WTC11 (cell line): ENCODE measurements around the gene SH3GL3. TPM values are rescaled to one million over a fixed set of nuclear protein-coding genes. Genes with fewer than 3 reads are reported as not detected.
A peak's percentile ranks its signal among the peaks of the same experiment; 100 is the strongest.

Source experiments
- ATAC-seq: fragments of 200-7000 bp; cut with Tn5 transposase; 2 replicates; pipeline ENCODE4 v1.10.0; 2021; ENCODE audit warnings: mild to moderate bottlenecking, moderate library complexity
- CTCF ChIA-PET: fragments of 300-600 bp; sonication (Branson Sonifier 250); formaldehyde crosslinking; loops from one replicate; lab custom pipeline; 2021; ENCODE audit warnings: antibody characterized with exemption; lab: Charles Lee
- POLR2A ChIA-PET: fragments of 350-600 bp; sonication (Branson Sonifier 250); formaldehyde crosslinking; loops from one replicate; lab custom pipeline; 2021; ENCODE audit warnings: antibody characterized with exemption; lab: Charles Lee
- DNase-seq: peaks from one replicate; pipeline ENCODE4 v3.0.0; 2021; ENCODE audit warnings: low spot score
- H3K27ac Mint-ChIP-seq: 2 replicates; pipeline ENCODE4 v1.8.0; 2021; ENCODE audit warnings: mixed read lengths
- H3K27me3 Mint-ChIP-seq: 2 replicates; pipeline ENCODE4 v1.8.0; 2021; ENCODE audit warnings: low read depth, mild to moderate bottlenecking, moderate library complexity, mixed read lengths
- H3K36me3 Mint-ChIP-seq: 2 replicates; pipeline ENCODE4 v1.8.0; 2021; ENCODE audit warnings: mixed read lengths
- H3K4me1 Mint-ChIP-seq: 2 replicates; pipeline ENCODE4 v1.8.0; 2022; ENCODE audit warnings: mixed read lengths
- H3K4me3 Mint-ChIP-seq: 2 replicates; pipeline ENCODE4 v1.8.0; 2021; ENCODE audit warnings: mild to moderate bottlenecking, moderate library complexity, mixed read lengths
- H3K9me3 Mint-ChIP-seq: 2 replicates; pipeline ENCODE4 v1.8.0; 2021; ENCODE audit warnings: mixed read lengths
- CREM ChIP-seq: sonication (generic); formaldehyde crosslinking; IDR thresholded peaks from 2 replicates; pipeline ENCODE4 v1.8.1; 2022; ENCODE audit warnings: mild to moderate bottlenecking, missing genetic modification reagents, moderate library complexity
- ERG ChIP-seq: fragments of 250-450 bp; sonication (Bioruptor Pico); IDR thresholded peaks from 2 replicates; pipeline ENCODE4 v1.8.0; 2021; ENCODE audit warnings: mild to moderate bottlenecking
- FOXK1 ChIP-seq: sonication (generic); formaldehyde crosslinking; IDR thresholded peaks from 2 replicates; pipeline ENCODE4 v1.8.0; 2022; ENCODE audit warnings: mild to moderate bottlenecking, moderate library complexity, missing genetic modification reagents
- GABPB1 ChIP-seq: sonication (generic); formaldehyde crosslinking; IDR thresholded peaks from 2 replicates; pipeline ENCODE4 v1.8.1; 2023; ENCODE audit warnings: mild to moderate bottlenecking, missing genetic modification reagents
- MLX ChIP-seq: sonication (generic); formaldehyde crosslinking; IDR thresholded peaks from 2 replicates; pipeline ENCODE4 v1.8.1; 2023; ENCODE audit warnings: mild to moderate bottlenecking, missing genetic modification reagents, moderate library complexity
- NFE2L1 ChIP-seq: sonication (generic); formaldehyde crosslinking; IDR thresholded peaks from 2 replicates; pipeline ENCODE4 v1.8.1; 2023; ENCODE audit warnings: missing genetic modification reagents
- NR2C2 ChIP-seq: sonication (generic); formaldehyde crosslinking; IDR thresholded peaks from 2 replicates; pipeline ENCODE4 v1.8.0; 2022; ENCODE audit warnings: mild to moderate bottlenecking, missing genetic modification reagents
- RORB ChIP-seq: fragments of 250-450 bp; sonication (Bioruptor Pico); IDR thresholded peaks from 2 replicates; pipeline ENCODE4 v1.9.0; 2021; ENCODE audit warnings: mild to moderate bottlenecking
- TCF7 ChIP-seq: sonication (generic); formaldehyde crosslinking; IDR thresholded peaks from 2 replicates; pipeline ENCODE4 v1.8.0; 2022; ENCODE audit warnings: mild to moderate bottlenecking, low read depth, missing genetic modification reagents, moderate library complexity
- ZNF232 ChIP-seq: sonication (generic); formaldehyde crosslinking; IDR thresholded peaks from 2 replicates; pipeline ENCODE4 v1.8.0; 2022; ENCODE audit warnings: mild to moderate bottlenecking, missing genetic modification reagents
- ZNF416 ChIP-seq: fragments of 250-450 bp; sonication (Bioruptor Pico); IDR thresholded peaks from 2 replicates; pipeline ENCODE4 v1.9.0; 2021; ENCODE audit warnings: mild to moderate bottlenecking, inconsistent platforms
- total RNA-seq: library from RNA; stranded (reverse); gene quantifications from 3 replicates; pipeline ENCODE4 v1.2.3, GENCODE V29; 2021
- TF ChIP-seq, protein P1 (sequence below): fragments of 250-450 bp; sonication (Bioruptor Pico); conservative IDR thresholded peaks from 2 replicates; pipeline ENCODE4 v1.9.0; 2021; ENCODE audit warnings: mild to moderate bottlenecking
- TF ChIP-seq, protein P2 (sequence below): sonication (generic); formaldehyde crosslinking; IDR thresholded peaks from 2 replicates; pipeline ENCODE4 v1.8.1; 2023; ENCODE audit warnings: mild to moderate bottlenecking, moderate library complexity, missing genetic modification reagents
- TF ChIP-seq, protein P3 (sequence below): fragments of 250-450 bp; sonication (Bioruptor Pico); IDR thresholded peaks from 2 replicates; pipeline ENCODE4 v1.9.0; 2021; ENCODE audit warnings: mild to moderate bottlenecking
- TF ChIP-seq, protein P4 (sequence below): fragments of 250-450 bp; sonication (Bioruptor Pico); IDR thresholded peaks from 2 replicates; pipeline ENCODE4 v1.9.0; 2021; ENCODE audit warnings: mild to moderate bottlenecking
- TF ChIP-seq, protein P5 (sequence below): sonication (generic); formaldehyde crosslinking; IDR thresholded peaks from 2 replicates; pipeline ENCODE4 v1.8.0; 2022; ENCODE audit warnings: mild to moderate bottlenecking, missing genetic modification reagents
- TF ChIP-seq, protein P6 (sequence below): sonication (generic); formaldehyde crosslinking; IDR thresholded peaks from 2 replicates; pipeline ENCODE4 v1.8.1; 2022; ENCODE audit warnings: mild to moderate bottlenecking, missing genetic modification reagents, moderate library complexity, borderline replicate concordance

Gene SH3GL3
- total RNA-seq, 1 experiment from 2014 or later, result 9.2 TPM

- H3K9me3 Mint-ChIP-seq, result peaks cover 13% of the 10 kb centered on the region
- TF ChIP-seq NR2C2 (CRISPR knock-in tag), result no peak
- no peak for TF ChIP-seq ZNF416 (CRISPR knock-in tag)
- no peak for TF ChIP-seq MLX (CRISPR knock-in tag)
- TF ChIP-seq TCF7 (CRISPR knock-in tag), result no peak
- TF ChIP-seq CREM (CRISPR knock-in tag), result no peak
- TF ChIP-seq, protein P1, sequence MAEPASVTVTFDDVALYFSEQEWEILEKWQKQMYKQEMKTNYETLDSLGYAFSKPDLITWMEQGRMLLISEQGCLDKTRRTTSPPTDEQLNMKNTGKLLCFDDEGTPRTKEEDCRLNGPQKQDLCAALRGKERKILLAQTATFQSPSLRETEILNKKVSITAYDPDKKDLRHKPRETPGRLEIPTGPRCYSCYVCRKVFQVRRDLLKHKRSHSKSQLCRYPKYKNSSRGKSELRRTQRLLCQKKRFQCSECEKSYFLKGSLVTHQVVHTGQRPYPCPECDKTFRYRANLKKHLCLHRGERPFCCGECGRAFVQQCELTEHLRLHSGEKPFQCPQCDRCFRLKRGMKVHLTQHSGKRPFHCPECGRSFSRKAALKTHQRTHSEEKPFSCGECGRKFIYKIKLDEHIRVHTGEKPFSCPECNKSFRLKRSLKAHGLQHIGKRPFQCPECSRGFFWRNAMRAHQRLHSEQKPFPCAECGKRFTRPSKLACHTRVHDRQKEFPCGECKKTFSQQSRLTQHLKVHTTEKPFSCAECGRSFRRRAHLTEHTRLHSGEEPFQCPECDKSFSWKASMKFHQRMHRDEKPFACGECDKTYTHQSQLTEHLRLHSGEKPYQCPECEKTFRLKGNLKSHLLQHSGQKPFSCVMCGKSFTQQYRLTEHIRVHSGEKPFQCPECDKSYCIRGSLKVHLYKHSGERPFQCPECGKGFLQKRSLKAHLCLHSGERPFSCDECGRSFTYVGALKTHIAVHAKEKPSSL (CRISPR knock-in tag), result no peak
- TF ChIP-seq, protein P2, sequence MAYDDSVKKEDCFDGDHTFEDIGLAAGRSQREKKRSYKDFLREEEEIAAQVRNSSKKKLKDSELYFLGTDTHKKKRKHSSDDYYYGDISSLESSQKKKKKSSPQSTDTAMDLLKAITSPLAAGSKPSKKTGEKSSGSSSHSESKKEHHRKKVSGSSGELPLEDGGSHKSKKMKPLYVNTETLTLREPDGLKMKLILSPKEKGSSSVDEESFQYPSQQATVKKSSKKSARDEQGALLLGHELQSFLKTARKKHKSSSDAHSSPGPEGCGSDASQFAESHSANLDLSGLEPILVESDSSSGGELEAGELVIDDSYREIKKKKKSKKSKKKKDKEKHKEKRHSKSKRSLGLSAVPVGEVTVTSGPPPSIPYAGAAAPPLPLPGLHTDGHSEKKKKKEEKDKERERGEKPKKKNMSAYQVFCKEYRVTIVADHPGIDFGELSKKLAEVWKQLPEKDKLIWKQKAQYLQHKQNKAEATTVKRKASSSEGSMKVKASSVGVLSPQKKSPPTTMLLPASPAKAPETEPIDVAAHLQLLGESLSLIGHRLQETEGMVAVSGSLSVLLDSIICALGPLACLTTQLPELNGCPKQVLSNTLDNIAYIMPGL (CRISPR knock-in tag), result no peak
- no peak for DNase-seq
- no peak for ATAC-seq
- no peak overlapping the region for H3K4me3 Mint-ChIP-seq
- H3K27me3 Mint-ChIP-seq, result no peaks in the 10 kb centered on the region
- H3K36me3 Mint-ChIP-seq, result peaks cover 5% of the 10 kb centered on the region
- CTCF ChIA-PET, result interaction anchor here (1.1 to 1.5 kb wide), 2 partner anchors 13 to 45 kb away, joined by 3 to 6 read pairs; partner anchors contain the start of gene SH3GL3
- H3K4me1 Mint-ChIP-seq, result no peaks in the 10 kb centered on the region
- POLR2A ChIA-PET, result interaction anchor here (0.7 kb wide), 1 partner anchor 11 kb away, joined by 3 read pairs; no protein-coding TSS in a partner anchor
- no peak overlapping the region for H3K27ac Mint-ChIP-seq
Observed at GRCh38 chr15:83491486-83491885, 44.3 kb downstream of the SH3GL3 start.

DNA sequence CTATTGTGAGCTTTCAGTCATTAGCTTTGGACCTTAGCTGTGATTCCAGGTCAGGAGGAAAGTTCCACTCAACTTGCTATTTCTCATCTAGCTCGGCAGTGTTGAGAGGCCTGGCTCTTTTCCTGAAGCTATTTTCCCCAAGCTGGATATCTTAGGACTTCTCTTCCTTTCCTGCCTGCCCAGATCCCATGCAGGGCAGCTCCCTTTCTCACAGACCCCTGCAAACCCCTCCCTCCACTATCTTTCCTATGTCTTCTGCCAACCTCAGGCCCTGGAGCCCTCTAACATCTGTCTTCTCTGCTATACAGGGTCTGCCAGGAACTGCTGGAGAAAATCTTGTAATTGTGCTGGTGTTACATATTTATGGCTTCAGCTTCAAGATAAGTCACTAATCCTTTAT is 49.6 kb downstream of the SH3GL3 start:
- peaks cover 15% of the 10 kb centered on the region for H3K4me1 Mint-ChIP-seq
- ATAC-seq (no peak), DNase-seq (no peak)
- ChIA-PET CTCF (interaction anchor here (0.6 to 1.2 kb wide), 2 partner anchors 50 to 128 kb away, joined by 3 to 5 read pairs; partner anchors contain the start of gene SH3GL3), POLR2A (no interaction called here)
- peaks cover 26% of the 10 kb centered on the region for H3K36me3 Mint-ChIP-seq
- no peaks in the 10 kb centered on the region for H3K27me3 Mint-ChIP-seq
- TF ChIP-seq NFE2L1, result no peak
- TF ChIP-seq ERG (CRISPR knock-in tag), result no peak
- TF ChIP-seq, protein P3, sequence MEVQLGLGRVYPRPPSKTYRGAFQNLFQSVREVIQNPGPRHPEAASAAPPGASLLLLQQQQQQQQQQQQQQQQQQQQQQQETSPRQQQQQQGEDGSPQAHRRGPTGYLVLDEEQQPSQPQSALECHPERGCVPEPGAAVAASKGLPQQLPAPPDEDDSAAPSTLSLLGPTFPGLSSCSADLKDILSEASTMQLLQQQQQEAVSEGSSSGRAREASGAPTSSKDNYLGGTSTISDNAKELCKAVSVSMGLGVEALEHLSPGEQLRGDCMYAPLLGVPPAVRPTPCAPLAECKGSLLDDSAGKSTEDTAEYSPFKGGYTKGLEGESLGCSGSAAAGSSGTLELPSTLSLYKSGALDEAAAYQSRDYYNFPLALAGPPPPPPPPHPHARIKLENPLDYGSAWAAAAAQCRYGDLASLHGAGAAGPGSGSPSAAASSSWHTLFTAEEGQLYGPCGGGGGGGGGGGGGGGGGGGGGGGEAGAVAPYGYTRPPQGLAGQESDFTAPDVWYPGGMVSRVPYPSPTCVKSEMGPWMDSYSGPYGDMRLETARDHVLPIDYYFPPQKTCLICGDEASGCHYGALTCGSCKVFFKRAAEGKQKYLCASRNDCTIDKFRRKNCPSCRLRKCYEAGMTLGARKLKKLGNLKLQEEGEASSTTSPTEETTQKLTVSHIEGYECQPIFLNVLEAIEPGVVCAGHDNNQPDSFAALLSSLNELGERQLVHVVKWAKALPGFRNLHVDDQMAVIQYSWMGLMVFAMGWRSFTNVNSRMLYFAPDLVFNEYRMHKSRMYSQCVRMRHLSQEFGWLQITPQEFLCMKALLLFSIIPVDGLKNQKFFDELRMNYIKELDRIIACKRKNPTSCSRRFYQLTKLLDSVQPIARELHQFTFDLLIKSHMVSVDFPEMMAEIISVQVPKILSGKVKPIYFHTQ (CRISPR knock-in tag), result no peak
- no peak for TF ChIP-seq FOXK1
- TF ChIP-seq ZNF232 (CRISPR knock-in tag), result no peak
- TF ChIP-seq RORB (CRISPR knock-in tag), result no peak
- H3K27ac Mint-ChIP-seq, result no peak overlapping the region
- H3K9me3 Mint-ChIP-seq, result peaks cover 29% of the 10 kb centered on the region
- H3K4me3 Mint-ChIP-seq, result no peak overlapping the region

DNA sequence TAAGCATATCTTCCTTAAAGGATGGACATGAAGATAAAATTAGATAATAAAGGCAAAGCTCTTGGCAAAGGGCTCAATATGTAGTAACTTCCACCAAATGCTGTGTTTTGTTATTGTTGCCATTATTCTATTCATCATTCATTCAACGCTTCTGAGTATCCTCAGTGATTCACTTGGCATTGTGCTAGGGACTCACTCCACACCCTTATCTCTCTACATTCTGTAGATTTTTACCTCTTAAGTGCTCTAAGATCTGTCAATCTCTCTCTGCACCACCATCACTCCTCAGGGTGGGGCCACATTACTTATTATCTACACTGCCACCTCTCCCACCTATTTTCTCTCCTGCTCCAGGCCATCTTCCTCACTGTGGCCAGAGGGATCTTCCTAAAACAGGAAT is 51.2 kb downstream of the SH3GL3 start:
- ChIA-PET CTCF (interaction anchor here (0.6 to 1.4 kb wide), 2 partner anchors 50 to 52 kb away, joined by 3 to 5 read pairs; partner anchors contain the start of gene SH3GL3), POLR2A (no interaction called here)
- peaks cover 29% of the 10 kb centered on the region for H3K9me3 Mint-ChIP-seq
- H3K27me3 Mint-ChIP-seq, result no peaks in the 10 kb centered on the region
- DNase-seq, result no peak
- H3K36me3 Mint-ChIP-seq, result peaks cover 26% of the 10 kb centered on the region
- H3K4me1 Mint-ChIP-seq, result peaks cover 15% of the 10 kb centered on the region
- peak overlapping the region; percentile 81 for H3K27ac Mint-ChIP-seq
- ATAC-seq, result no peak
- H3K4me3 Mint-ChIP-seq, result no peak overlapping the region
- TF ChIP-seq, protein P4, sequence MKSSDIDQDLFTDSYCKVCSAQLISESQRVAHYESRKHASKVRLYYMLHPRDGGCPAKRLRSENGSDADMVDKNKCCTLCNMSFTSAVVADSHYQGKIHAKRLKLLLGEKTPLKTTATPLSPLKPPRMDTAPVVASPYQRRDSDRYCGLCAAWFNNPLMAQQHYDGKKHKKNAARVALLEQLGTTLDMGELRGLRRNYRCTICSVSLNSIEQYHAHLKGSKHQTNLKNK, result no peak
- TF ChIP-seq GABPB1 (CRISPR knock-in tag), result no peak
- TF ChIP-seq, protein P5, sequence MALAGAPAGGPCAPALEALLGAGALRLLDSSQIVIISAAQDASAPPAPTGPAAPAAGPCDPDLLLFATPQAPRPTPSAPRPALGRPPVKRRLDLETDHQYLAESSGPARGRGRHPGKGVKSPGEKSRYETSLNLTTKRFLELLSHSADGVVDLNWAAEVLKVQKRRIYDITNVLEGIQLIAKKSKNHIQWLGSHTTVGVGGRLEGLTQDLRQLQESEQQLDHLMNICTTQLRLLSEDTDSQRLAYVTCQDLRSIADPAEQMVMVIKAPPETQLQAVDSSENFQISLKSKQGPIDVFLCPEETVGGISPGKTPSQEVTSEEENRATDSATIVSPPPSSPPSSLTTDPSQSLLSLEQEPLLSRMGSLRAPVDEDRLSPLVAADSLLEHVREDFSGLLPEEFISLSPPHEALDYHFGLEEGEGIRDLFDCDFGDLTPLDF (CRISPR knock-in tag), result no peak
- TF ChIP-seq NR2C2 (CRISPR knock-in tag), result no peak
- TF ChIP-seq, protein P6, sequence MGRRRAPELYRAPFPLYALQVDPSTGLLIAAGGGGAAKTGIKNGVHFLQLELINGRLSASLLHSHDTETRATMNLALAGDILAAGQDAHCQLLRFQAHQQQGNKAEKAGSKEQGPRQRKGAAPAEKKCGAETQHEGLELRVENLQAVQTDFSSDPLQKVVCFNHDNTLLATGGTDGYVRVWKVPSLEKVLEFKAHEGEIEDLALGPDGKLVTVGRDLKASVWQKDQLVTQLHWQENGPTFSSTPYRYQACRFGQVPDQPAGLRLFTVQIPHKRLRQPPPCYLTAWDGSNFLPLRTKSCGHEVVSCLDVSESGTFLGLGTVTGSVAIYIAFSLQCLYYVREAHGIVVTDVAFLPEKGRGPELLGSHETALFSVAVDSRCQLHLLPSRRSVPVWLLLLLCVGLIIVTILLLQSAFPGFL (CRISPR knock-in tag), result no peak
- TF ChIP-seq, protein P3 (CRISPR knock-in tag), result no peak
